ENCODE results near the gene PTPRG. TPM values are rescaled to one million over a fixed set of nuclear protein-coding genes. Genes with fewer than 3 reads are reported as not detected.

Gene PTPRG
- total RNA-seq, 1 experiment from 2014 or later = 32.1 TPM

- H3K27me3 ChIP-seq (ENCODE audit: insufficient read depth, low read length) = no peaks in the 10 kb centered on the region
- ATAC-seq = no peak
Measured at GRCh38 chr3:62300617-62301016, 739.2 kb downstream of the PTPRG start.

More at GRCh38 chr3:62300617-62301016, 739.2 kb downstream of the PTPRG start:
- intact Hi-C loops (cut with micrococcal nuclease) = no loop called here
- no peaks in the 10 kb centered on the region for H3K9me2 ChIP-seq (ENCODE audit: insufficient read depth)
- H3K27ac ChIP-seq (ENCODE audit: low read depth, low read length) = no peak overlapping the region
- H3K9me3 ChIP-seq (ENCODE audit: control insufficient read depth in 1 of 2, insufficient read depth in 1 of 2, low read depth in 1 of 2, low read length in 2 of 2) = no peaks in the 10 kb centered on the region
- no peak overlapping the region for H2AFZ ChIP-seq (ENCODE audit: low read depth, low read length, poor library complexity, severe bottlenecking)
- no peaks in the 10 kb centered on the region for H3K4me1 ChIP-seq (ENCODE audit: control insufficient read depth in 1 of 2, insufficient read depth in 2 of 2, low read length in 2 of 2)
- DNase-seq (ENCODE audit: low read depth, low spot score) = no peak
- BruUV-seq (replicated peaks) = no TSS peak
- no peaks in the 10 kb centered on the region for H4K20me1 ChIP-seq (ENCODE audit: insufficient read depth)
- H3K4me3 ChIP-seq (replicated peaks in 1 of 2; ENCODE audit: low read depth in 1 of 2, low read length in 2 of 2) = no peak overlapping the region
- RAD21 ChIA-PET (ENCODE audit: low non-redundant PET in 1 of 2, low total read pairs in 2 of 2, uncharacterized antibody in 2 of 2, unreplicated experiment in 2 of 2) = no interaction called here
- CTCF ChIA-PET = no interaction called here
- POLR2A ChIA-PET = no interaction called here
- H3K9ac ChIP-seq (ENCODE audit: low read length) = no peak overlapping the region
- H3K4me2 ChIP-seq (ENCODE audit: low read length) = no peak overlapping the region
- no peaks in the 10 kb centered on the region for H3K36me3 ChIP-seq (ENCODE audit: control insufficient read depth in 1 of 2, insufficient read depth in 2 of 2, low read length in 2 of 2)
- no peaks in the 10 kb centered on the region for H3K79me2 ChIP-seq (ENCODE audit: insufficient read depth, low read length)
- TF ChIP-seq MAX (IDR thresholded peaks at IDR 0.05) = no peak
- no peak for TF ChIP-seq SRF (IDR thresholded peaks at IDR 0.05; ENCODE audit: low read depth)
- no peak for TF ChIP-seq POLR2AphosphoS5 (IDR thresholded peaks at IDR 0.05; ENCODE audit: low read depth, low read length)
- no peak for TF ChIP-seq JUND (IDR thresholded peaks at IDR 0.05)
- TF ChIP-seq RAD21 (IDR thresholded peaks at IDR 0.05; ENCODE audit: low read depth) = no peak
- no peak for TF ChIP-seq ZNF274 (IDR thresholded peaks at IDR 0.05; ENCODE audit: low read depth, low read length)
- TF ChIP-seq, protein P1, sequence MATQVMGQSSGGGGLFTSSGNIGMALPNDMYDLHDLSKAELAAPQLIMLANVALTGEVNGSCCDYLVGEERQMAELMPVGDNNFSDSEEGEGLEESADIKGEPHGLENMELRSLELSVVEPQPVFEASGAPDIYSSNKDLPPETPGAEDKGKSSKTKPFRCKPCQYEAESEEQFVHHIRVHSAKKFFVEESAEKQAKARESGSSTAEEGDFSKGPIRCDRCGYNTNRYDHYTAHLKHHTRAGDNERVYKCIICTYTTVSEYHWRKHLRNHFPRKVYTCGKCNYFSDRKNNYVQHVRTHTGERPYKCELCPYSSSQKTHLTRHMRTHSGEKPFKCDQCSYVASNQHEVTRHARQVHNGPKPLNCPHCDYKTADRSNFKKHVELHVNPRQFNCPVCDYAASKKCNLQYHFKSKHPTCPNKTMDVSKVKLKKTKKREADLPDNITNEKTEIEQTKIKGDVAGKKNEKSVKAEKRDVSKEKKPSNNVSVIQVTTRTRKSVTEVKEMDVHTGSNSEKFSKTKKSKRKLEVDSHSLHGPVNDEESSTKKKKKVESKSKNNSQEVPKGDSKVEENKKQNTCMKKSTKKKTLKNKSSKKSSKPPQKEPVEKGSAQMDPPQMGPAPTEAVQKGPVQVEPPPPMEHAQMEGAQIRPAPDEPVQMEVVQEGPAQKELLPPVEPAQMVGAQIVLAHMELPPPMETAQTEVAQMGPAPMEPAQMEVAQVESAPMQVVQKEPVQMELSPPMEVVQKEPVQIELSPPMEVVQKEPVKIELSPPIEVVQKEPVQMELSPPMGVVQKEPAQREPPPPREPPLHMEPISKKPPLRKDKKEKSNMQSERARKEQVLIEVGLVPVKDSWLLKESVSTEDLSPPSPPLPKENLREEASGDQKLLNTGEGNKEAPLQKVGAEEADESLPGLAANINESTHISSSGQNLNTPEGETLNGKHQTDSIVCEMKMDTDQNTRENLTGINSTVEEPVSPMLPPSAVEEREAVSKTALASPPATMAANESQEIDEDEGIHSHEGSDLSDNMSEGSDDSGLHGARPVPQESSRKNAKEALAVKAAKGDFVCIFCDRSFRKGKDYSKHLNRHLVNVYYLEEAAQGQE (IDR thresholded peaks at IDR 0.05; ENCODE audit: low read depth) = no peak
- TF ChIP-seq YY1 (IDR thresholded peaks at IDR 0.05; ENCODE audit: extremely low read depth, insufficient replicate concordance, low read depth, low read length) = no peak
- TF ChIP-seq ELF1 (IDR thresholded peaks at IDR 0.05; ENCODE audit: borderline replicate concordance, low read depth) = no peak
- no peak for TF ChIP-seq CEBPB (IDR thresholded peaks at IDR 0.05; ENCODE audit: low read depth)
- no peak for TF ChIP-seq POLR2A (IDR thresholded peaks at IDR 0.05; ENCODE audit: borderline replicate concordance, extremely low read depth, insufficient read depth, insufficient read length)
- no peak for TF ChIP-seq ZBTB33 (IDR thresholded peaks at IDR 0.05; ENCODE audit: extremely low read depth, insufficient replicate concordance, low read length)
- no peak for TF ChIP-seq EZH2 (IDR thresholded peaks at IDR 0.05)
- no peak for TF ChIP-seq SP1 (IDR thresholded peaks at IDR 0.05; ENCODE audit: low read depth)
- no peak for TF ChIP-seq EGR1 (IDR thresholded peaks at IDR 0.05; ENCODE audit: low read depth)
- TF ChIP-seq TCF7L2 (IDR thresholded peaks at IDR 0.05; ENCODE audit: borderline replicate concordance, extremely low read depth, insufficient read depth, insufficient read length) = no peak
- TF ChIP-seq FOSL1 (IDR thresholded peaks at IDR 0.05; ENCODE audit: low read depth) = no peak
- TF ChIP-seq CTCF (IDR thresholded peaks at IDR 0.05 in 2 of 3, conservative IDR thresholded peaks at IDR 0.05 in 1 of 3; ENCODE audit: borderline replicate concordance in 1 of 3, insufficient read depth in 1 of 3, low read depth in 2 of 3, low read length in 2 of 3) = no peak
- TF ChIP-seq ZFX (IDR thresholded peaks at IDR 0.05) = no peak
